H1 (cell line): Measurements from ENCODE around the gene TRAF3. TPM values are rescaled to one million over a fixed set of nuclear protein-coding genes. Genes with fewer than 3 reads are reported as not detected.

Experiments
- CTCF ChIA-PET: fragments of 300-600 bp; sonication (Branson Sonifier 250); formaldehyde crosslinking; loops from one replicate; lab custom pipeline; 2021; ENCODE audit not compliant: partially characterized antibody; lab: Charles Lee
- POLR2A ChIA-PET: fragments of 300-600 bp; sonication (Branson Sonifier 250); formaldehyde crosslinking; loops from one replicate; lab custom pipeline; 2021; ENCODE audit warnings: inconsistent platforms; ENCODE audit not compliant: partially characterized antibody; lab: Charles Lee
- DNase-seq, 2 experiments: peaks; one replicate each; pipeline versions ENCODE4 v3.0.0 to v3.0.0-alpha.2; 2010 to 2022; ENCODE audit warnings: low spot score in 2 of 2, low read depth in 1 of 2, mixed read lengths in 1 of 2
- FAIRE-seq: peaks from 2 replicates; lab custom pipeline; 2011; peaks lifted over from hg19 to GRCh38; lab: Jason Lieb, UNC
- H2AFZ ChIP-seq: 2 replicates; pipeline ENCODE4 v1.8.1; 2012; ENCODE audit warnings: low read length, inconsistent platforms
- H2AK5ac ChIP-seq: 2 replicates; pipeline ENCODE4 v1.6.1; 2013; ENCODE audit warnings: low read depth, low read length
- H2BK120ac ChIP-seq: replicated peaks from 2 replicates; pipeline ENCODE3; 2013; ENCODE audit warnings: low read depth, low read length, inconsistent platforms
- H2BK12ac ChIP-seq: 2 replicates; pipeline ENCODE4 v1.6.1; 2013; ENCODE audit warnings: low read depth, low read length
- H2BK15ac ChIP-seq: 2 replicates; pipeline ENCODE4 v1.6.1; 2013; ENCODE audit warnings: low read length
- H2BK20ac ChIP-seq: 2 replicates; pipeline ENCODE4 v1.6.1; 2013; ENCODE audit warnings: low read length
- H2BK5ac ChIP-seq: 2 replicates; pipeline ENCODE4 v1.6.1; 2013; ENCODE audit warnings: low read depth, low read length
- H3K14ac ChIP-seq: 2 replicates; pipeline ENCODE4 v1.6.1; 2013; ENCODE audit warnings: inconsistent platforms; ENCODE audit not compliant: insufficient read length
- H3K18ac ChIP-seq: 2 replicates; pipeline ENCODE4 v1.6.1; 2013; ENCODE audit warnings: low read length; ENCODE audit errors: extremely low read depth
- H3K23ac ChIP-seq: 2 replicates; pipeline ENCODE4 v1.6.1; 2013; ENCODE audit warnings: inconsistent platforms; ENCODE audit not compliant: insufficient read length
- H3K23me2 ChIP-seq: 2 replicates; pipeline ENCODE4 v1.6.1; 2013; ENCODE audit warnings: low read depth, low read length
- H3K27ac ChIP-seq: 2 replicates; pipeline ENCODE4 v1.6.1; 2011; ENCODE audit warnings: low read depth, low read length, inconsistent platforms
- H3K27me3 ChIP-seq, 4 experiments: replicated peaks in 1 of 4; 1 replicate in 1 of 4; 2 replicates in 3 of 4; pipeline versions ENCODE4 v1.6.1 to v1.8.1; 2011 to 2013; ENCODE audit warnings: low read length in 3 of 4, mild to moderate bottlenecking in 3 of 4, inconsistent platforms in 2 of 4, mixed read lengths in 2 of 4, moderate library complexity in 1 of 4; ENCODE audit not compliant: control insufficient read depth in 3 of 4, insufficient read depth in 3 of 4; ENCODE audit errors: extremely low read depth in 1 of 4
- H3K36me3 ChIP-seq, 4 experiments: 2 replicates each; pipeline versions ENCODE4 v1.6.1 to v1.8.1; 2011 to 2013; ENCODE audit warnings: mild to moderate bottlenecking in 4 of 4, low read length in 3 of 4, moderate library complexity in 2 of 4, control low read depth in 1 of 4, inconsistent platforms in 1 of 4; ENCODE audit not compliant: insufficient read depth in 4 of 4, control insufficient read depth in 2 of 4
- H3K4ac ChIP-seq: replicated peaks from 2 replicates; pipeline ENCODE3; 2013; ENCODE audit warnings: low read length, low read depth, mixed read lengths, inconsistent platforms; ENCODE audit not compliant: insufficient read length
- H3K4me1 ChIP-seq, 4 experiments: replicated peaks in 1 of 4; 1 replicate in 1 of 4; 2 replicates in 3 of 4; pipeline versions ENCODE4 v1.6.1 to v1.8.1; 2011 to 2013; ENCODE audit warnings: low read length in 3 of 4, inconsistent platforms in 2 of 4, mixed read lengths in 1 of 4; ENCODE audit not compliant: insufficient read depth in 4 of 4, control insufficient read depth in 3 of 4
- H3K4me2 ChIP-seq, 2 experiments: 2 replicates each; pipeline versions ENCODE4 v1.6.1 to v1.8.1; 2011 to 2013; ENCODE audit warnings: low read depth in 2 of 2, low read length in 2 of 2, control low read depth in 1 of 2, inconsistent platforms in 1 of 2, mild to moderate bottlenecking in 1 of 2; ENCODE audit not compliant: insufficient read depth in 1 of 2
- H3K4me3 ChIP-seq, 4 experiments: fragments of 200-600, 300-600 bp in 1 of 4; sonication (generic), shearing (Covaris generic), sonication (Bioruptor Twin) in 1 of 4; 2 replicates each; pipeline versions ENCODE4 v1.5.1 to v1.8.1; 2011 to 2016; ENCODE audit warnings: low read length in 4 of 4, low read depth in 3 of 4, control low read depth in 2 of 4, inconsistent platforms in 2 of 4, mild to moderate bottlenecking in 2 of 4, mixed read lengths in 1 of 4, moderate library complexity in 1 of 4; ENCODE audit not compliant: insufficient read depth in 2 of 4; ENCODE audit errors: extremely low read depth in 1 of 4
- H3K56ac ChIP-seq: replicated peaks from 2 replicates; pipeline ENCODE3; 2013; ENCODE audit warnings: low read depth, mild to moderate bottlenecking, mixed read lengths, low read length, inconsistent platforms; ENCODE audit not compliant: insufficient read length
- H3K79me1 ChIP-seq: 2 replicates; pipeline ENCODE4 v1.6.1; 2013; ENCODE audit warnings: low read depth, low read length, control low read depth
- H3K79me2 ChIP-seq, 2 experiments: 2 replicates each; pipeline versions ENCODE4 v1.6.1 to v1.8.1; 2012 to 2013; ENCODE audit warnings: low read length in 2 of 2, mild to moderate bottlenecking in 2 of 2, inconsistent platforms in 1 of 2; ENCODE audit not compliant: insufficient read depth in 2 of 2, control insufficient read depth in 1 of 2
- H3K9ac ChIP-seq, 4 experiments: replicated peaks in 1 of 4; 1 replicate in 1 of 4; 2 replicates in 3 of 4; pipeline versions ENCODE4 v1.6.1 to v1.8.1; 2011 to 2013; ENCODE audit warnings: low read depth in 3 of 4, low read length in 3 of 4, control low read depth in 2 of 4, mild to moderate bottlenecking in 2 of 4, moderate library complexity in 2 of 4, inconsistent platforms in 1 of 4; ENCODE audit errors: extremely low read depth in 1 of 4
- H3K9me3 ChIP-seq, 2 experiments: 2 replicates each; pipeline versions ENCODE4 v1.6.1 to v1.8.1; 2012 to 2013; ENCODE audit warnings: mild to moderate bottlenecking in 2 of 2, moderate library complexity in 2 of 2, control low read depth in 1 of 2, inconsistent platforms in 1 of 2, low read depth in 1 of 2, low read length in 1 of 2, mixed read lengths in 1 of 2; ENCODE audit not compliant: insufficient read depth in 2 of 2
- H4K20me1 ChIP-seq, 2 experiments: replicated peaks in 1 of 2; 2 replicates each; pipeline versions ENCODE3 to v1.8.1; 2011 to 2013; ENCODE audit warnings: inconsistent platforms in 2 of 2, low read length in 2 of 2, mild to moderate bottlenecking in 1 of 2; ENCODE audit not compliant: insufficient read depth in 2 of 2, control insufficient read depth in 1 of 2
- H4K5ac ChIP-seq: 2 replicates; pipeline ENCODE4 v1.6.1; 2013; ENCODE audit warnings: low read length, low read depth, mixed read lengths, inconsistent platforms; ENCODE audit not compliant: insufficient read length
- H4K8ac ChIP-seq: 2 replicates; pipeline ENCODE4 v1.8.0; 2013; ENCODE audit warnings: mild to moderate bottlenecking, moderate library complexity, low read length, inconsistent platforms; ENCODE audit not compliant: insufficient read depth; ENCODE audit errors: extremely low read depth
- H4K91ac ChIP-seq: replicated peaks from 2 replicates; pipeline ENCODE3; 2013; ENCODE audit warnings: low read length, mixed read lengths, inconsistent platforms; ENCODE audit not compliant: insufficient read length
- BCL11A ChIP-seq, 2 experiments: IDR thresholded peaks; one replicate each; pipeline ENCODE4 v1.6.1; 2011; ENCODE audit warnings: low read depth in 2 of 2, low read length in 2 of 2, mild to moderate bottlenecking in 2 of 2
- BRCA1 ChIP-seq: IDR thresholded peaks from 2 replicates; pipeline ENCODE4 v1.6.1; 2012; ENCODE audit warnings: low read depth, low read length, improper control_type of control experiment
- CEBPB ChIP-seq: IDR thresholded peaks from 2 replicates; pipeline ENCODE4 v1.6.1; 2012; ENCODE audit warnings: low read depth, low read length
- CREB1 ChIP-seq: IDR thresholded peaks from 2 replicates; pipeline ENCODE4 v1.6.1; 2012; ENCODE audit warnings: inconsistent platforms
- EP300 ChIP-seq, 2 experiments: IDR thresholded peaks; 1 replicate in 1 of 2; 2 replicates in 1 of 2; pipeline ENCODE4 v1.6.1; 2011 to 2012; ENCODE audit warnings: low read depth in 2 of 2, low read length in 2 of 2, mild to moderate bottlenecking in 2 of 2, borderline replicate concordance in 1 of 2, inconsistent platforms in 1 of 2, moderate library complexity in 1 of 2
- HDAC2 ChIP-seq, 2 experiments: fragments of 300-600 bp in 1 of 2; sonication (generic) in 1 of 2; IDR thresholded peaks; 2 replicates each; pipeline ENCODE4 v1.6.1; 2011 to 2012; ENCODE audit warnings: low read depth in 2 of 2, low read length in 2 of 2, mild to moderate bottlenecking in 2 of 2, moderate library complexity in 2 of 2, borderline replicate concordance in 1 of 2, inconsistent platforms in 1 of 2
- RFX5 ChIP-seq: IDR thresholded peaks from 2 replicates; pipeline ENCODE4 v1.6.1; 2011; ENCODE audit warnings: low read depth, low read length, improper control_type of control experiment, borderline replicate concordance
- TCF12 ChIP-seq: IDR thresholded peaks from 2 replicates; pipeline ENCODE4 v1.6.1; 2011; ENCODE audit warnings: low read depth, mild to moderate bottlenecking, low read length
- WGBS, 2 experiments: shearing (Covaris generic) in 1 of 2; methylation state at CpG; one replicate each; pipeline versions ENCODE4 v1.1.6 to v1.1.7; 2013 to 2015; ENCODE audit warnings: low lambda C conversion rate in 2 of 2, mixed read lengths in 2 of 2, inconsistent platforms in 1 of 2, low coverage in 1 of 2, missing lambda C conversion rate in 1 of 2; ENCODE audit not compliant: insufficient replicate concordance in 2 of 2, insufficient coverage in 1 of 2, insufficient read length in 1 of 2; ENCODE audit errors: extremely low coverage in 1 of 2, missing lambda C conversion rate in 1 of 2; 5-methylcytosine and 5-hydroxymethylcytosine counted together
- polyA plus RNA-seq, 7 experiments: library from polyadenylated mRNA; depleted of rRNA in 3 of 7; stranded (reverse) in 5 of 7; unstranded in 2 of 7; fragments of >200 nt in 5 of 7; fragments of 200-250 nt in 2 of 7; gene quantifications; 1 replicate in 5 of 7; 2 replicates in 1 of 7; 4 replicates in 1 of 7; pipeline versions ENCODE4 v1.2.1 to v1.2.3, GENCODE V29; 2011 to 2013; ENCODE audit warnings: missing spikeins in 2 of 7, mixed read lengths in 2 of 7
- total RNA-seq: library from RNA; stranded (reverse); fragmentation: NEBNext Ultra II Directional; extraction: Animal tissue kit (Norgen Biotek cat#: 25700); gene quantifications from 2 replicates; pipeline ENCODE4 v1.2.1, GENCODE V29; 2021
- TF ChIP-seq, protein P1 (sequence below): IDR thresholded peaks from 2 replicates; pipeline ENCODE4 v1.6.1; 2012; ENCODE audit warnings: low read length, inconsistent platforms
- TF ChIP-seq, protein P2 (sequence below), 3 experiments: IDR thresholded peaks; 1 replicate in 2 of 3; 2 replicates in 1 of 3; pipeline versions ENCODE4 v1.5.1 to v1.6.1; 2011; ENCODE audit warnings: low read length in 3 of 3, mild to moderate bottlenecking in 3 of 3, inconsistent platforms in 2 of 3, low read depth in 1 of 3, moderate library complexity in 1 of 3; ENCODE audit not compliant: insufficient read depth in 1 of 3; ENCODE audit errors: control extremely low read depth in 1 of 3

Gene TRAF3
- total and polyA plus RNA-seq, 2 of the 8 experiments (the other 6 are each of a cell fraction or from before 2014, with no cell fraction given): 5.8 to 12.1 TPM

DNA sequence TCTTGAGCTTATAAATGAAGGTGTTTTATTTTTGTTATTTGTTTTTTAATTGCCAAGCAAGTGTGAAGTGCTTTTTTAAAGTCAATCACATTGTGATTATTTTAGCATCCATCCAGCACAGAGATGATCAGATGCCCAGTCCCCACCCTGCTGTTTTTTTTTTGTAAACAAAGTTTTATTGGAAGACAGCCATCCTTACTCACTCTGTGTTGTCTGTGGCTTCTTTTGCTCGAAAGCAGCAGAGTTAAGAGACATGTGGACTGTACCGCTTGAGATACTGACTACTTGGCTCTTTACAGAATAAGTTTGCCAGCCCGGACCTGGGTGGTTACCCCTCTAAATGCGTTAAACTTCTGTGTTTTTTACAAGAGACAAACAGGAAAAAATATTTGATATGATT is 114.3 kb downstream of the TRAF3 start:
- ChIA-PET POLR2A (no interaction called here), CTCF (interaction anchor here (0.7 to 1.3 kb wide), 3 partner anchors 14 to 197 kb away, joined by 3 to 5 read pairs (median 3); no protein-coding TSS in a partner anchor)
- no peak for DNase-seq
- TF ChIP-seq, protein P1, sequence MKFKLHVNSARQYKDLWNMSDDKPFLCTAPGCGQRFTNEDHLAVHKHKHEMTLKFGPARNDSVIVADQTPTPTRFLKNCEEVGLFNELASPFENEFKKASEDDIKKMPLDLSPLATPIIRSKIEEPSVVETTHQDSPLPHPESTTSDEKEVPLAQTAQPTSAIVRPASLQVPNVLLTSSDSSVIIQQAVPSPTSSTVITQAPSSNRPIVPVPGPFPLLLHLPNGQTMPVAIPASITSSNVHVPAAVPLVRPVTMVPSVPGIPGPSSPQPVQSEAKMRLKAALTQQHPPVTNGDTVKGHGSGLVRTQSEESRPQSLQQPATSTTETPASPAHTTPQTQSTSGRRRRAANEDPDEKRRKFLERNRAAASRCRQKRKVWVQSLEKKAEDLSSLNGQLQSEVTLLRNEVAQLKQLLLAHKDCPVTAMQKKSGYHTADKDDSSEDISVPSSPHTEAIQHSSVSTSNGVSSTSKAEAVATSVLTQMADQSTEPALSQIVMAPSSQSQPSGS: no peak
- TF ChIP-seq, protein P2, sequence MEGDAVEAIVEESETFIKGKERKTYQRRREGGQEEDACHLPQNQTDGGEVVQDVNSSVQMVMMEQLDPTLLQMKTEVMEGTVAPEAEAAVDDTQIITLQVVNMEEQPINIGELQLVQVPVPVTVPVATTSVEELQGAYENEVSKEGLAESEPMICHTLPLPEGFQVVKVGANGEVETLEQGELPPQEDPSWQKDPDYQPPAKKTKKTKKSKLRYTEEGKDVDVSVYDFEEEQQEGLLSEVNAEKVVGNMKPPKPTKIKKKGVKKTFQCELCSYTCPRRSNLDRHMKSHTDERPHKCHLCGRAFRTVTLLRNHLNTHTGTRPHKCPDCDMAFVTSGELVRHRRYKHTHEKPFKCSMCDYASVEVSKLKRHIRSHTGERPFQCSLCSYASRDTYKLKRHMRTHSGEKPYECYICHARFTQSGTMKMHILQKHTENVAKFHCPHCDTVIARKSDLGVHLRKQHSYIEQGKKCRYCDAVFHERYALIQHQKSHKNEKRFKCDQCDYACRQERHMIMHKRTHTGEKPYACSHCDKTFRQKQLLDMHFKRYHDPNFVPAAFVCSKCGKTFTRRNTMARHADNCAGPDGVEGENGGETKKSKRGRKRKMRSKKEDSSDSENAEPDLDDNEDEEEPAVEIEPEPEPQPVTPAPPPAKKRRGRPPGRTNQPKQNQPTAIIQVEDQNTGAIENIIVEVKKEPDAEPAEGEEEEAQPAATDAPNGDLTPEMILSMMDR (IDR thresholded peaks at IDR 0.05; ENCODE audit: control extremely low read depth in 1 of 3, insufficient read depth in 1 of 3, low read depth in 1 of 3, low read length in 3 of 3): no peak
- TF ChIP-seq HDAC2 (IDR thresholded peaks at IDR 0.05; ENCODE audit: borderline replicate concordance in 1 of 2, low read depth in 2 of 2, low read length in 2 of 2) (no peak), EP300 (IDR thresholded peaks at IDR 0.05; ENCODE audit: borderline replicate concordance in 1 of 2, low read depth in 2 of 2, low read length in 2 of 2) (no peak), CEBPB (no peak), BCL11A (IDR thresholded peaks at IDR 0.05; ENCODE audit: low read depth in 2 of 2, low read length in 2 of 2) (no peak), CREB1 (no peak), BRCA1 (no peak), TCF12 (no peak), RFX5 (no peak)

More for the DNA sequence above, 114.3 kb downstream of the TRAF3 start:
- H2AK5ac ChIP-seq: no peak overlapping the region
- H3K9me3 ChIP-seq: no peaks in the 10 kb centered on the region
- H2BK15ac ChIP-seq: no peak overlapping the region
- H3K4ac ChIP-seq: no peak overlapping the region
- no peak overlapping the region for H3K9ac ChIP-seq
- no peak overlapping the region for H4K5ac ChIP-seq
- H4K8ac ChIP-seq: no peak overlapping the region
- H3K56ac ChIP-seq: no peak overlapping the region
- no peaks in the 10 kb centered on the region for H3K27me3 ChIP-seq
- H3K23me2 ChIP-seq: no peaks in the 10 kb centered on the region
- H3K79me2 ChIP-seq: no peaks in the 10 kb centered on the region
- H3K36me3 ChIP-seq: no peaks in the 10 kb centered on the region
- peaks cover 0 to 2% of the 10 kb centered on the region in 2 experiments for H4K20me1 ChIP-seq
- H3K4me1 ChIP-seq: 0 out of 7 replicates have a peak, but pooled peaks cover 0 to 4% (median 0%) of the 10 kb centered on the region in 4 experiments
- no peak overlapping the region for H3K18ac ChIP-seq
- no peak overlapping the region for H3K4me2 ChIP-seq
- no peak overlapping the region for H2BK12ac ChIP-seq
- no peak overlapping the region for H2BK20ac ChIP-seq
- H4K91ac ChIP-seq: no peak overlapping the region
- no peaks in the 10 kb centered on the region for H3K79me1 ChIP-seq
- no peak for FAIRE-seq
- no peak overlapping the region for H3K14ac ChIP-seq
- WGBS, 2 experiments: 97% methylated on average over 4 of the region's 4 CpGs; no CpG with 5 or more reads in 1 of the 2 experiments
- no peak overlapping the region for H2BK120ac ChIP-seq
- no peak overlapping the region for H2BK5ac ChIP-seq
- no peak overlapping the region for H3K27ac ChIP-seq
- H2AFZ ChIP-seq: no peak overlapping the region
- no peak overlapping the region for H3K4me3 ChIP-seq
- H3K23ac ChIP-seq: no peak overlapping the region
